HG03095 (cell line): ENCODE results near the gene TRAPPC1.

Experiments used
- ATAC-seq: cut with Tn5 transposase; IDR thresholded peaks from one replicate; pipeline ENCODE4 v1.9.1; 2021; ENCODE audit warnings: moderate library complexity; ENCODE audit not compliant: unreplicated experiment

Gene TRAPPC1

DNA sequence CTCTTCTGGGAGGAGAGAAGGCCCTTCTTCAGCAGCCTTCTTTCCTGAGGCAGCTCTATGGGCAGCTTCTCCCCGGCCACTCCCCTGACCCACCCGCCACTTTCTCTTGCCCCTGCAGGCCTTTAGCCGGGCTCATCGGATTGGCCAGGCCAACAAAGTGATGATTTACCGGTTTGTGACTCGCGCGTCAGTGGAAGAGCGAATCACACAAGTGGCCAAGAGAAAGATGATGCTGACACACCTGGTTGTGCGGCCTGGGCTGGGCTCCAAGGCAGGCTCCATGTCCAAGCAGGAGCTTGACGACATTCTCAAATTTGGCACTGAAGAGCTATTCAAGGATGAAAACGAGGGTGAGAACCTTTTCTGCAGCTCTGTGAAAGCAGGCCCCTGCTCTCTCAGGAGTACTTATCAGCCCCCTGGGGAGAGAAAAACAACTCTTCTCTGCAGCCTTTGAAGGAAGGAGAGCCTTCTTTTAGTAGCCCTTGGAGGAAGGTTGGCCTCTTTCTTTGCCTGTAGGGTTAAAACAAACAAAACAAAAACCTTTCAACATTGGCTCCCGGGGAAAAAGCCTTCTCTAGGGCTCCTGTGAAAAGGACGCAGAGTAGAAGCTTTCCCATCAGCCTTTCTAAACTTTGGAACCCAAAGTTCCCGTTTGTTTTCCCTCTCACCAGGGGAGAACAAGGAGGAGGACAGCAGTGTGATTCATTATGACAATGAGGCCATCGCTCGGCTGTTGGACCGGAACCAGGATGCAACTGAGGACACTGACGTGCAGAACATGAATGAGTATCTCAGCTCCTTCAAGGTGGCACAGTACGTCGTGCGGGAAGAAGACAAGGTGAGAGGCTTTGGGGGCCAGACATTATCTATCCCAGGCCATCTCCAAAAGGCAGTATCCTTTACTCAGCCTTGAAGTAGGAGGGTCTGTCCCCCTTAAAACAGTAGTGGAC lies 28.3 kb downstream of the TRAPPC1 start:
- no peak for ATAC-seq

DNA sequence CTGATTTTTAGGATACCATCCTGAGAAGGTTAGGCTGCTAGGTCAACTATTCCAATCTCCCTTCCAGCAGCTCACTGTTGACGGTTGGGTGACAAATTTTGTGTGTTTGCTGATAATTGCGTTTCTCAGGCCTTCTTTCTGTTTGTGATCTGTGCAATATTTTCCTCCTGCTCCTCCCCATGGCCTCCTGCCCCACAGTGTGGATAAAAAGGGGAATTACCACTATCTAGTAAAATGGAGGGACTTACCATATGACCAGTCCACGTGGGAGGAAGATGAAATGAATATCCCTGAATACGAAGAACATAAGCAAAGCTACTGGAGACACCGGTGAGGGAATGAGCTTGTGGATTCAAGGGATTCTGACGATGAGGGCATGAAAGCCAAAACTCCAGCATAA lies 34.0 kb downstream of the TRAPPC1 start:
- no peak for ATAC-seq

DNA sequence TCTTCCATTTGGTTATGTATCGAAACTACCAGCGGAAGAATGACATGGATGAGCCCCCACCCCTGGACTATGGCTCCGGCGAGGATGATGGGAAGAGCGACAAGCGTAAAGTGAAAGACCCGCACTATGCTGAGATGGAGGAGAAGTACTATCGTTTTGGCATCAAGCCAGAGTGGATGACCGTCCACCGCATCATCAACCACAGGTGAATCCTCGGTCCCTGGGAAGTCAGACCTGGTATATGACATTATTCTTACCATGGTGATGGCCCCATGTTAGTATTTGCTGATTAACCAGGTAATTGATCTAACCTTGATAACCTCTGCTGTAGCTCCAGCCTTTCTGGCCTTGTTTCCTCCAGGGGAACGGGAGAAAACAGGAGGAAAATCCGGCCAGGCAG lies 34.7 kb downstream of the TRAPPC1 start:
- ATAC-seq, result no peak

DNA sequence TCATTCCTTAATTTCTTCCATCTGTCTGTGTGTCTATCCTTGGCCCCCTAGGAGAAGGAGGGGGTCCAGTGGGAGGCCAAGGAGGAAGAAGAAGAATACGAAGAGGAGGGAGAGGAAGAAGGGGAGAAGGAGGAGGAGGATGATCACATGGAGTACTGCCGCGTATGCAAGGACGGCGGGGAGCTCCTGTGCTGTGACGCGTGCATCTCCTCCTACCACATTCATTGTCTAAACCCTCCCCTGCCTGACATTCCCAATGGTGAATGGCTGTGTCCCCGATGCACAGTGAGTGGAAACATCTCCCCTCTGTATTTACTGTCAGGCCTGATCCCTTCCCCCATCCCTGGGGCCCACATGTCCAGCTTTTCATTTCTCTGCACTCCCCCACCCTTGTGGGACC lies 36.9 kb downstream of the TRAPPC1 start:
- no peak for ATAC-seq

DNA sequence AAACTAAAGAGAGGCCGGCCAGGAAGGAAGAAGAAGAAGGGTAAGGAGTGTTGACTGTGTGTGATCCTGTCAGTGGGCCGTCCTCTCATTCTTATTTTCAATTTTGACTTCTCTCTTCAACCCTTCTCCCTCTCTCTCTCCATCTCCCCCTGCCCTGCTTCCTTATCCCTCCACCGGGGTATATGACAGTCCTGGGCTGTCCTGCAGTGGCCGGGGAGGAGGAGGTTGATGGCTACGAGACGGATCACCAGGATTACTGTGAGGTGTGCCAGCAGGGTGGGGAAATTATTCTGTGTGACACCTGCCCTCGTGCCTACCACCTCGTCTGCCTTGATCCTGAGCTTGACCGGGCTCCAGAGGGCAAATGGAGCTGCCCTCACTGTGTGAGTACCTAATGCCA lies 37.5 kb downstream of the TRAPPC1 start:
- no peak for ATAC-seq

DNA sequence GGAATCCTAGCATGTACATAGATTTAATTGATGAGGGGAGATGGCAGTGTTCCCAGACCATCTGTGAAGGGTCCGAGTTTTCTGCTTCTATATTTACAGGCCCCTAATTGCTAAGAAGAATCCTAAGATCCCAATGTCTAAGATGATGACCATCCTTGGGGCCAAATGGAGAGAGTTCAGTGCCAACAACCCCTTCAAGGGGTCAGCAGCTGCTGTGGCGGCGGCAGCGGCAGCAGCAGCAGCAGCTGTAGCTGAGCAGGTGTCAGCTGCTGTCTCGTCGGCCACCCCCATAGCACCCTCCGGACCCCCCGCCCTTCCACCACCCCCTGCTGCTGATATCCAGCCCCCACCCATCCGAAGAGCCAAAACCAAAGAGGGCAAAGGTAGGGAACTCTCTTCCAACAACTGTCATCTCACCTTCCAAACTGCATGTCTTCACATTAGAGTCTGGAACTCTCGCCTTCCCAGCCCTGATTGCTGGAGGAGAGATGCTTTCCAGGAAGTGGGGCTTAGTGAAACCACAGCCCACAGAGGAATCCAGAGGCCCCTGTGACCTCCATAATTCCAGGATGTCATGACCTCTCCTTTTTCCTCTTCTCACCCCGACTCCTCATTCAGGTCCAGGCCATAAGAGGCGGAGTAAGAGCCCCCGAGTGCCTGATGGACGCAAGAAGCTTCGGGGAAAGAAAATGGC lies 38.4 kb downstream of the TRAPPC1 start:
- ATAC-seq, result no peak

DNA sequence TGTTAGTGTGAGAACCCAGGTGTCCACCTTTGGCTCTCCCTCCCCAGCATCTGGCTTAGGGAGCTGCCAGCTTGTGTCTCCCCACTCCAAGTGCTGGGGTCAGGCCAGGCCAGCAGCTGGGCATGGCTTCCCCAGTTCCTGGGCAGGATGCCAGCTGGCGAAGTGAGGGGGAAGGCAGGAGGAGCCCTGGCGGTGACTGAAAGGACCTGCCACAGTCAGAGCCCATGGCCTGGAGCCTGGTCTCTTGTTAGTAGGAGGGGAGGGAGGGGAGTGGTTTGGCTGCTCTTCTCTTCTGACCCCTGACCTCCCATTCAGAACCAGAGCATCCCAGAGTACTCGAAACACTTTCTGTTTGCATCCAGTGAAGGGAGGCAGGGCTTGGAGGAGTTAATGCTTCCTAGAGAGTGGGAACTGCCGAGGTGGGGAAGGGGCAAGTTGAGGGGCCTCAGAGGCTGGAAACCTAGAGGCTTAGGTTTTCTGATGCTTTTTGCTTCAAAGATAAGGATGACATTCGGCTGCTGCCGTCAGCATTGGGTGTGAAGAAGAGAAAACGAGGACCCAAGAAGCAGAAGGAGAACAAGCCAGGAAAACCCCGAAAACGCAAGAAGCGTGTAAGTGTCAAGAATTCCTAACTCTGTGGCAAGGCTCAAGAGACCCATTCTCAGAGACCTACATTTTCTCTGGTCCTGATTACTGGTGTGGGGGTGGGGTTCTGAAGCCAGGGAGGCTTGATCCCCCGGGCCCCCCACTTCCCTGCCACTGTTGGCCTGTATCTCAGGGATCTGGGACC lies 42.4 kb downstream of the TRAPPC1 start:
- no peak for ATAC-seq

DNA sequence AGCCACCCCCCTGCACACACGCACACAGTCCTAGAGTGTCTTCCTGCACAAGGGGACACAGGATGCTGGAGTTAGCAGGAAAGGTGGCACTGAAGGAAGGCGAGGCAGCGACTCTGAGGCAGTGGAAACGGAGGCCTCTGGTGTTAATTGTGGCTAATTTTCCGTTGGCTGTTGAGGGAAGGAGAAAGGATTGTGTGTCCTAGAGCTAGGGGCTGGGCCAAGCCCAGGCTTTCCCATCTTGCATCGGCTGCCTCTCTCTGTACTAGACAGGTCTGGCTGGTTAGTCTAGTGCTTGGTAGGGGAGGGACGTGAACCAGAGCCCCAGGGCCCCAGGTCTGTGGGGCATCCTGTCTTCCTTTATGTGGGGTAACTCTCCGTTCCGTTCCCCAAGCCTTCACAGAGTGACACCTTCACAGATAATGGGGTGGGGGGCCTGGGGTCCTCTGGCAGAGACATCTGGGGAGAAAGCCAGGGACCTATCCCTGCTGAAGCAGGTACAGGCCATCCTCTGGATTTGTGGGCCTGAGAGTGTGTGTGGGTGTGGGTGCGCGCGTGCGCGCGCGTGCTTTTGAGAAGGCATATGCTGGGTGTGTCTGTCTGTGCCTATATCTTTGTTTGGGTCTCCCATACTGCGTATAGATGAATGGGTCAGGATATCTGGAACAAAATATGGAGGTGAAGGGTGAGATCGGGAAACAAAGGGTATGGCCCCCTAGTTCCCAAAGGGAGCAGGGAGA lies 43.4 kb downstream of the TRAPPC1 start, which contains the start of gene CHD3:
Gene CHD3 (plus strand): TSS at position 606 of the 737 bp plus-strand sequence. CDS start 212 bp downstream, outside the sequence.
- ATAC-seq, result no peak

DNA sequence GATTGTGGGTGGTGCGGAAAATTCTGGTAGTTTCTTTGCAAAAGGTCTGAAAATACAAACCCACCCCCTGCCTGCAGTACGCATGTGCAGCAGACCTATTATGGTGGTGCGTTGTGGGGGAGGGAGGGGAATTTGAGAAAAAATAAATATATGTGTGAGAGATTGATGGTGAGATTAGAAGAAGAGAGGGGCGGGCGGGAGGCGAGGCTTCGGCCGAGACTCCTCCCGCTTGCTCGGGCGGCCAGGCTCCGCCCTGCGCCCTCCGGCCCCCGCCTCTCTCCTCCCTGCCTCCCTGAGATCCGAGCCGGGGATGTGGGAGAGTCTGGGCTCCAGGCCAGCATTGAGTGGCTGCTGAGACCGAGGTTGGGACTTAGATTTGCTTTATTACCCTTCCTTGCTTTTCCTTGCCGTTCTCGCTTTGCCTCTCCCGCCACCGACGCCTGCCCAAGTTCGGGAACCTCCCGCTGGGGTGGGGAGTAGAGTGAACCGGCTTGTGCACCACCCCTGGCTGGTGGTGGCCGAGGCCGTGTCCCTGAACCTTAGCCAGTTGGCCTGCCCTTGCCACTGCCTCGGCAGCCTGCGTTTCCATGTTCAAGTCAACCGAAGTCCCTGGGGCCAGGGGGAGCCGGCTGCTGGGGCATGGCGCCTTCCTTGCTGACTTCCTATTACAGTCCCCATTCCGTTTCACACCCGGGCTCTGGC lies 44.1 kb downstream of the TRAPPC1 start:
- ATAC-seq, result no peak

DNA sequence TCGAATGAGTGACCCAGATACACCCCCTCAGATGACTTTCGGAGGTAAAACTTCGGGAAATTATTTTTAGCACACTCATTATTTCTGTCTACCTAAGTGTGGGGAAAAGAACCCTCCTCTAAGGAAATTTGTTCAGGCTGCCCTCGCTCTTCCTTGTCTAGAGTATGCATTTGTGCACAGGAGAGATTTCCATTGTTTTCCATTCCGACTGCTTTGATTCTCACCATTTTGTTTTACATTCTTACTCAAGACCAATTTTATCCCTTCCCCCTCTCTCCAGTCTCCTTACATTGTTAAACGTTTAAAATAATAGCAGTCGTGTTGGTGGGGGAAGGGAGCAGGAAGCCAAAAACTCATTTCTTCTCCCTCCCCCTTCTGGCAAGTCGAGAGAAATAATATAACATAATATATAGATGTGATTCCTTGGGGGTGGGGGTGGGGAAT lies 44.7 kb downstream of the TRAPPC1 start:
- no peak for ATAC-seq

DNA sequence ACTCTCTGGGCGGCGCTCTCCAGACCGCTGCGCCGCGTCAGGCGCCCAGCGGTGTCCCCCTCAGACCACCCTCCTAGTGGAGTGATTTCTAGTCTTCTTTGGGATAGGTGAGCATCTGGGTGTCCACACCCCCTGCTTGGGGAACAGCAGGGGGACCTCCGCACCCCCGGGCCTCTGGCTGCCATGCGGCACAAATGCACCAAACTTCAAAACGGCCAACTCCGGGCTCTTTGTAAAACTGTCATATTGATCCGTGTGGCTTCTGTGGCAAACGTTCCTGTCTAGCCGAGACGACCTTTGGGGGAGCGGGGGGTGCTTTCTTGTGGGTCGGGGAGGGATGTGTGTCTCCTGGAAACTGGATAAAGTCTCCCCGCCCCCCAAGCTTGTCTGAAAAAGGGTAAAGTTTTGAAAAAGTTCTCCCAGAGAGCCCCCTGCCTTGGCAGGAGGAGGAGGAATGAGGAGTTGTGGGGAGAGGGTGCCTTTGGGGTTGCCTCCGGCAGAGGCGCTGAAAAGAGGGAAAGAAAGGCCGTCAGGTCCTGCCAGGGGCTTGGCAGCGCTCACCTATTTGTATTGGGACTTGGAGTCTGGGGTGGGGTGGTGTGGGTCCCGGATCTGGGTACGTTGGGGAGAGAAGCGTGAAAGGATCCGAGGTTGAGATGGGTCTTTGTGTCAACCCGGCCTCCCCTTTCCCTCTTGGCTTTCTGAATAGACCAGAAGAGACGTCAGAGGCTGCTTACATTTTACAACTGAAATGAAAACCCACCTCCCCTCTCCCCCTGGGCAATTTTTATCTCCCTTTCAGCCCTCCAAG lies 45.3 kb downstream of the TRAPPC1 start:
- ATAC-seq, result no peak

DNA sequence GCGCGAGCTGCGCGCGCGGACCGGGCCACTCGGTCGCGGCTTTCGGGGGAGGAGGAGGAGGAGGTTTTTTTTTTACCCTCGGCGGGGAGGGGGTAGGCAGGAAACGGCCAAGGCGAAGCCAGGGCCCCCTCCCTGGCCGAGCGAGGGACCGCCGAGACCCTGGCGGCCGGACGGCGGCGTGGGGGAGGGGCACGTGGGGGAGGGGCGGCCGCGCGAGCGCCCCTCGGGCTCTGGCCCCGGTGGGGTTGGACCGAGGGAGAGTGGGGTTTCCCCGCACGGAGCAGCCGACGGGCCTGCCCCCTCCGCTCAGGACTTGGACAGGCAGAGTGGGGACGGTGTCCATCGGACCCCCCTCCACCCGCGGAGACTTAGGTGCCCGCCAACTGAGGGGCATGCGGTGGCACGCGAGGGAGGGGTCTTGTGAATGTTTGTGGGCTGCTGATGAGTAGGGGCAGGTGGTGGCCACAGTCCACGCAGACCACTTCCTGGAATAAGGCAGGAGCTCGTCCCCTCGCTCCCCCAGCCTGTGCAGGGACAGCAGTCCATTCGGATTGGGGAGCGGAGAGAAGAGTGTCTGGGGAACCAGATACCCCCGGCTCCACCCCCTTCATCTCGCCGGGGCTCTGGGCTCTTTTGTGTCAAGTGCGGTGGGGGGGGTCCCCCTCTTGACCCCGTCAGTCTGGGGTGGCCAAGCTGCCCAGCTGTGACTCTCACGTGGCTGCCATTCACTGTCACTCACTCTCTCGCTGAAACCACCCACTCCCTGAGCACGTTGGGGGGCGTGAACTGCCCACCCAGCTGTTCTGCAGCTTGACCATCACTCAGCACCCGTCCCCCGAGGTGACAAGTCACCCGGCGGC lies 46.1 kb downstream of the TRAPPC1 start:
- no peak for ATAC-seq

DNA sequence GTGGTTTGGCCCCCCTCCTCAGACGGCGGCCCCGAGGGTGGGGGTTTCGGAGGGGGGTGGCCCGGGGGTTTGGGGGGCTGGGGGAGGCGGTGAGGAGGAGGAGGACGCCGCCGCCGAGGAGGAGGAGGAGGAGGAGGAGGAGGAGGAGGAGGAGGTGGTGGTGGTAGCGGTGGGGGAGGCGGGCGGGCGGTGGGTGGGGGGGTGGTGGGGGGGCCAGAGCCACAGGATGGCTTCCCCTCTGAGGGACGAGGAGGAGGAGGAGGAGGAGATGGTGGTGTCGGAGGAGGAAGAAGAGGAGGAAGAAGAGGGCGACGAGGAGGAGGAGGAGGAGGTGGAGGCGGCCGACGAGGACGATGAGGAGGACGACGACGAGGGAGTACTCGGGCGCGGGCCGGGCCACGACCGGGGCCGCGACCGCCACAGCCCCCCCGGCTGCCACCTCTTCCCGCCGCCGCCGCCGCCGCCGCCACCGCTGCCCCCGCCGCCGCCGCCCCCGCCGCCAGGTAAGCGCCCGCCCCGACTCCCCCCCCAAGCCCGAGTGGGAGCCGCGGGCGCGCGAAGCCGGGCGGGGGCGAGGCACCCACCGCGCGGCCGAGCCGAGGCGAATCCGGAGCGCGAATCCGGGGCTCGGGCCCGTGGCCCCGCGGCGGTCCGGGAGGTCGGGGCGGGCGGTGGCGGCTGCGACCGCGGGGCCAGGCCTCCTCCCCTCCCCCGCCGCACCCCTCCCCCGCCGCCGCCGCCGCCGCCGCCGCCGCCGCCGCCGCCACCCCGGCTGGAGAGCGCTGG lies 47.0 kb downstream of the TRAPPC1 start:
- no peak for ATAC-seq

DNA sequence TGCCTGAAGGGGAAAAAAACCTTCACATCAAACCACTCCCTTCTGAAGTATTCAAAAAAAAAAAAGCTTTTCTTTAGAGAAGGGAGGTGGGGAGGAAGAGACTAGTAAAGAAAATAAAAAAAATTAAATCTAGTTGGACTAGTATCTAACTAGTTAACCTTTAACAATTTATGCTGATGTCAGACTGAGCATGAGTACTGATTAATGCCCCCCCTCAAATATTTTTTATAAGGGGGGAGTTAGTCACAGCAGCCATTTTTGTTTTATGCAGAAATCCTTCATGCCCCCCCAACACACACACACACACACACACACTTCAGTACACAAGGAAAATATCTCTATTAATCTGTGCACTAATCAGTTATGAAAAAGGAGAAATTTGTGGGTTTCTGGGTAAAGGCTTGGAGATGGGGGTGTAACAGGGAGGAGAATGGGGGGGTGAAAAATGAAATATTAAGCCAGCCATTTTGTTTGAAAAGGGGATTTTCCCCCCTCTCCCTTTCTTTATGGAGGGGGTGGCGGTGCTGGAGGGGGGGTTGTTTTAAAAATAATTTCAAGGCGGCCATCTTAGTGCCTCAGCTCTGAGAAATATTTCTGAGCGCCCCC lies 47.9 kb downstream of the TRAPPC1 start:
- no peak for ATAC-seq

DNA sequence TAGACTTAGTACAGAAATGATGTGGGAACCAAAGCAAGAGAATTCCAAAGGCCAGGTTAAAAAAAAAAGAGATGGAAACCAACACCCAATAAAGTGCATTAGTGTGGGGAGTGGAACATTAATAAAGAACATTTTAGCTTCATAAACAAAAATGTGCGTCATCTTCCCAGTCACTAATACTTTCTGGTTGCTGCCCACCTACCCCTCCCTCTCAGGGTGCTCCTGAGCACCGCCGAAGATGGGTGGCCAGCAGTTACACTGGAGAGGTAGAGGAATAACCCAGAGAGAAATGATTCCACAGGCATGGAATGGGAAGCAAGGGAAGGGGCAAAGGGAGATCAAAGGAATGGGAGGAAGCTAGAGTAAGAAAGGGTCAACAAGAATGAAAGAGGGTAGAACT lies 49.1 kb downstream of the TRAPPC1 start:
- no peak for ATAC-seq

DNA sequence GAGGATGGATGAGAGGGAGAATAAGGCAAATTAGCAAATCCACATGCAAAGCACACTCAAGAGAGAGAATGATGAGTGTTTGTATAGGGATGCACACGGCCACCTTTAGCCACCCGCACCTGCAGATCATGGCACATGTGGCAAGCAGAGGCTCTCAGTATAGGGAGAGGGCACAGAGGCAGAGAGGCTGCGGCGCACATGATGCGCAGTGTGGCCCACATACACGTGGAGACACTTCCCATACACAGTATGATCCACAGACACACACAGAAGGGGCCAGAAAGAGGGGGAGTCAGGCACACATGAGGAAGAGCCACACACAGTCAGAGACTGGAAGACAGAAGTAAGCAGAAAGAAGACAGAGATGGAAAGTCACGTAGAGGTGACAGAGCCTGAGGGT lies 49.7 kb downstream of the TRAPPC1 start:
- ATAC-seq, result no peak
